A673 (cell line): ENCODE data around the gene ZNF124. TPM values are rescaled to one million over a fixed set of nuclear protein-coding genes. Genes with fewer than 3 reads are reported as not detected.

Experiments
- BruUV-seq: library from RNA; stranded (reverse); fragments of 400-500 nt; replicated peaks from 2 replicates; lab custom pipeline; 2021; lab: Mats Ljungman, UMichigan
- CTCF ChIA-PET: fragments of 300-600 bp; sonication (Branson Sonifier 250); formaldehyde crosslinking; loops from one replicate; lab custom pipeline; 2022; ENCODE audit warnings: antibody characterized with exemption; lab: Charles Lee
- POLR2A ChIA-PET: fragments of 300-600 bp; sonication (Branson Sonifier 250); formaldehyde crosslinking; loops from one replicate; lab custom pipeline; 2022; ENCODE audit warnings: antibody characterized with exemption; ENCODE audit not compliant: low non-redundant PET; lab: Charles Lee
- DNase-seq: peaks from one replicate; pipeline ENCODE4 v3.0.0-alpha.2; 2015; ENCODE audit warnings: low spot score
- H3K27ac ChIP-seq: fragments of 200-600 bp; sonication (generic); 2 replicates; pipeline ENCODE4 v1.5.1; 2016; ENCODE audit warnings: mixed run types, low read depth, mild to moderate bottlenecking, mixed read lengths, antibody characterized with exemption, low read length; ENCODE audit not compliant: poor library complexity, severe bottlenecking
- H3K27me3 ChIP-seq: fragments of 200-600 bp; sonication (generic); replicated peaks from 2 replicates; pipeline ENCODE4 v1.6.1; 2017; ENCODE audit warnings: mixed run types, low read depth, mild to moderate bottlenecking, mixed read lengths, antibody characterized with exemption, low read length; ENCODE audit not compliant: insufficient read depth, poor library complexity
- H3K36me3 ChIP-seq: fragments of 200-600 bp; sonication (generic); 2 replicates; pipeline ENCODE4 v1.6.1; 2016; ENCODE audit warnings: mixed run types, mild to moderate bottlenecking, mixed read lengths, antibody characterized with exemption, low read length; ENCODE audit not compliant: insufficient read depth, poor library complexity, severe bottlenecking
- H3K4me1 ChIP-seq: fragments of 200-600 bp; sonication (generic); 2 replicates; pipeline ENCODE4 v1.6.1; 2017; ENCODE audit warnings: mixed run types, mild to moderate bottlenecking, mixed read lengths, antibody characterized with exemption, low read length; ENCODE audit not compliant: insufficient read depth, poor library complexity, severe bottlenecking
- H3K4me3 ChIP-seq: fragments of 200-600 bp; sonication (generic); 2 replicates; pipeline ENCODE4 v1.5.1; 2016; ENCODE audit warnings: low read depth, mixed run types, mild to moderate bottlenecking, mixed read lengths, low read length; ENCODE audit not compliant: poor library complexity, severe bottlenecking
- H3K9me3 ChIP-seq: fragments of 200-600 bp; sonication (generic); 2 replicates; pipeline ENCODE4 v1.6.1; 2016; ENCODE audit warnings: mixed run types, low read depth, mild to moderate bottlenecking, mixed read lengths, antibody characterized with exemption, low read length; ENCODE audit not compliant: poor library complexity, severe bottlenecking
- CTCF ChIP-seq: fragments of 300-800, 200-600 bp; sonication (generic); conservative IDR thresholded peaks from 2 replicates; pipeline ENCODE4 v1.5.1; 2017; ENCODE audit warnings: low read depth, mild to moderate bottlenecking, antibody characterized with exemption, low read length, moderate library complexity, mixed read lengths
- EZH2 ChIP-seq: fragments of 200-600 bp; sonication (generic); IDR thresholded peaks from 2 replicates; pipeline ENCODE4 v1.6.1; 2017; ENCODE audit warnings: borderline replicate concordance, low read depth, mild to moderate bottlenecking, mixed read lengths, antibody characterized with exemption, low read length; ENCODE audit not compliant: poor library complexity, severe bottlenecking
- intact Hi-C: fragments of 100-400 bp; cut with micrococcal nuclease; formaldehyde crosslinking; loops from one replicate; pipeline ENCODE4 v1.10.0; 2022; ENCODE audit not compliant: unreplicated experiment
- total RNA-seq: library from RNA; stranded (reverse); gene quantifications from 2 replicates; pipeline ENCODE4 v1.2.3, GENCODE V29; 2021

ZNF124 gene
- total RNA-seq, 1 experiment from 2014 or later, result 34.7 TPM

DNA sequence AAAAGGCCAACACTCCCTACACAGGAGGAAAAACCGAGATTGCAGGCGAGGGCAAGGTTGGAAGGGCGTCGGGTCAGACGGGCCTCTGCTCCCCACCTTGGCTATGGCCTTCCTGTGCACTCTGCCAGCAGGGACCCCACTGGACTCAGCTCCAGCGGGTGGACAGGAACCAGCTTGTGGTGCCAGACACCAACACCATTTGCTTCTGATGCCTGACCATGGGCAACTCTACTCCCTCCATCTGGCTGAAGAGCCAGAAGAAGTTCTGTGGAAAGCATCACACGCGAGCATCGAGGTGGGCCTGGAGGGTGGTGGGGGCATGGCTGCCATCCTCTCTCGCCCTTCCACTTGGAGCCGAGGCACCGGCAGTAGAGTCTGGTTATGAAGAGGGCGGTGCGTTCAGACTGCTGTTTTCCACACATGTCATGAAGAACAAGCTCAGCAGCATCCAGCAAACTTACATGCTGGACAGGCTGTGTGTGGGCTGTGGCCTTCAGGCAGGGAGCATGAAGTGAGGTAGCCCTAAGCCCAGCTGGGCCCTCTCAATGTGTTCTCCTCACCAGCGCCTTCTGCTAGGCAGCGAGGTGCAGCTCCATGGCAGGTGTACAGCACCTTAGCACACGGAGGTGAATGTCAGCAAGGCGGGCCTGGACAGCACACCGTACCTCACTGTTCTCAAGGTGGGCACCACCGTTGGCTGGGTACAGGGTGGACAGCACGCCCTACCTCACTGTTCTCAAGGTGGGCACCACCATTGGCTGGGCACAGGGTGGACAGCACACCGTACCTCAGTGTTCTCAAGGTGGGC, 52.0 kb downstream of the ZNF124 start:
- intact Hi-C loops, result no loop called here
- Histone ChIP-seq H3K4me3 (no peak overlapping the region), H3K36me3 (no peaks in the 10 kb centered on the region), H3K27ac (no peak overlapping the region), H3K4me1 (no peaks in the 10 kb centered on the region), H3K27me3 (no peaks in the 10 kb centered on the region), H3K9me3 (no peaks in the 10 kb centered on the region)
- ChIA-PET CTCF (no interaction called here), POLR2A (no interaction called here)
- TF ChIP-seq EZH2, result no peak
- TF ChIP-seq CTCF, result no peak
- no TSS peak for BruUV-seq
- no peak for DNase-seq

DNA sequence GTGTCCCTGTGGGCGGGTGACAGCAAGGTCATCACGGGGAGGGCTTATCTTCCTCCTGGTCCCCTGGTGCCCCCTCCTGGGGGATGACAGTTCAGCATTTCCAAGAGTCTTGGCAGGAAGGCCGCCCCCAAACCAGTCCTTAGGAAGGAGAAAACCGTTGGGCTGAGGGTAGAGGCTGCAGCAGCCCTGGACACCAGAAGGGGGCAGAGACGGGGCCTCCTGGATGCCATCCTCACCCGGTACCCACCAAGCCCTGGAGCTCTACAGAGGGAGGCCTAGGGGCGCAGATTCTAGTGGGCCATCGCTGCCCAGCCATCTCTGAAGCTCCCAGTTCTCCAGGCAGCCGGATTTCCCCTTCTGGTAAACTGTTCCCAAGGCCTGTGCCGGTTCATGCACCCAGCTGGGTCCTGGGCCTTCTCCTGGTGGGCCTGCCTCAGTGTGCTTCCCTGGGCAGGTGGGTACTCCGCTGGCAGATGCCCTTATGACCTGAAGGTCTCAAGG, 52.8 kb downstream of the ZNF124 start:
- ChIA-PET POLR2A (no interaction called here), CTCF (no interaction called here)
- TF ChIP-seq CTCF, result peak; percentile 47
- no peak for TF ChIP-seq EZH2
- no TSS peak for BruUV-seq
- no peaks in the 10 kb centered on the region for H3K9me3 ChIP-seq
- H3K27ac ChIP-seq, result no peak overlapping the region
- no peaks in the 10 kb centered on the region for H3K36me3 ChIP-seq
- H3K27me3 ChIP-seq, result no peaks in the 10 kb centered on the region
- H3K4me3 ChIP-seq, result no peak overlapping the region
- no peaks in the 10 kb centered on the region for H3K4me1 ChIP-seq
- DNase-seq, result peak; percentile 60
- intact Hi-C loops, result no loop called here

- H3K36me3 ChIP-seq, result no peaks in the 10 kb centered on the region
- peaks cover 27% of the 10 kb centered on the region for H3K27me3 ChIP-seq
- DNase-seq, result no peak
- H3K27ac ChIP-seq, result no peak overlapping the region
- no TSS peak for BruUV-seq
- intact Hi-C loops, result no loop called here
- TF ChIP-seq CTCF, result no peak
- no peak for TF ChIP-seq EZH2
- no peak overlapping the region for H3K4me3 ChIP-seq
- POLR2A ChIA-PET, result no interaction called here
- no peaks in the 10 kb centered on the region for H3K9me3 ChIP-seq
- H3K4me1 ChIP-seq, result no peaks in the 10 kb centered on the region
- CTCF ChIA-PET, result no interaction called here
Measured at GRCh38 chr1:247115545-247115944, 56.3 kb downstream of the ZNF124 start.
